Lung (tissue), 12 donors: ENCODE results near the gene OR2T11. TPM values are rescaled to one million over a fixed set of nuclear protein-coding genes. Genes with fewer than 3 reads are reported as not detected.

Source experiments
- ATAC-seq: fragments of 200-7000 bp; cut with Tn5 transposase; one replicate; pipeline ENCODE4 v1.9.1; 2020; ENCODE audit warnings: moderate number of reproducible peaks; ENCODE audit not compliant: insufficient read depth, low FRiP score
- DNase-seq, 3 donors: peaks; one replicate each; pipeline ENCODE4 v3.0.0-alpha.2; 2013 to 2017
- H3K27ac ChIP-seq, 2 donors: one replicate each; pipeline ENCODE4 v1.5.1; 2013; ENCODE audit warnings: mild to moderate bottlenecking in 2 of 2, moderate library complexity in 2 of 2, control low read depth in 1 of 2, inconsistent platforms in 1 of 2, low read depth in 1 of 2, low read length in 1 of 2
- H3K27me3 ChIP-seq, 3 donors: one replicate each; pipeline ENCODE4 v1.5.1; 2013; ENCODE audit warnings: low read length in 2 of 3; ENCODE audit not compliant: control insufficient read depth in 3 of 3, insufficient read depth in 3 of 3
- H3K36me3 ChIP-seq, 4 donors: one replicate each; pipeline ENCODE4 v1.5.1; 2013; ENCODE audit warnings: low read length in 4 of 4, mild to moderate bottlenecking in 1 of 4, moderate library complexity in 1 of 4; ENCODE audit not compliant: control insufficient read depth in 4 of 4, insufficient read depth in 4 of 4
- H3K4me1 ChIP-seq, 5 donors: one replicate each; pipeline ENCODE4 v1.5.1; 2013; ENCODE audit warnings: low read length in 5 of 5, mild to moderate bottlenecking in 2 of 5, moderate library complexity in 1 of 5; ENCODE audit not compliant: control insufficient read depth in 5 of 5, insufficient read depth in 5 of 5
- H3K4me3 ChIP-seq: one replicate; pipeline ENCODE4 v1.5.1; 2013; ENCODE audit warnings: mild to moderate bottlenecking, control low read depth, moderate library complexity
- H3K9ac ChIP-seq, 2 donors: one replicate each; pipeline ENCODE4 v1.5.1; 2013; ENCODE audit warnings: low read length in 2 of 2, control low read depth in 1 of 2; ENCODE audit not compliant: insufficient read depth in 1 of 2
- H3K9me3 ChIP-seq, 4 donors: one replicate each; pipeline ENCODE4 v1.5.1; 2013; ENCODE audit warnings: low read length in 3 of 4, mild to moderate bottlenecking in 1 of 4, moderate library complexity in 1 of 4; ENCODE audit not compliant: control insufficient read depth in 4 of 4, insufficient read depth in 3 of 4
- WGBS, 2 donors: extraction: QIAGEN DNeasy Blood & Tissue Kit; methylation state at CpG; one replicate each; pipeline ENCODE4 v1.1.7; 2013; 5-methylcytosine and 5-hydroxymethylcytosine counted together
- polyA plus RNA-seq, 2 donors: library from polyadenylated mRNA; stranded (reverse); fragments of 200-250 nt; gene quantifications; one replicate each; pipeline ENCODE4 v1.2.1, GENCODE V29; 2013
- total RNA-seq, 2 donors: library from RNA; depleted of rRNA in 1 of 2; stranded (reverse); fragments of >200 nt in 1 of 2; gene quantifications; one replicate each; pipeline ENCODE4 v1.2.1, GENCODE V29; 2014 to 2021
- TF ChIP-seq, protein P1 (sequence below): IDR thresholded peaks from 2 replicates; pipeline ENCODE4 v1.5.1; 2012; ENCODE audit warnings: mild to moderate bottlenecking; ENCODE audit errors: control extremely low read depth, extremely low read depth
- donor health status: control.
- donor health status: control.
- donor health status: Bipolar disorder and iron deficiency.
- donor health status: healthy.
- donor health status: DM: yes; HTN: yes; CAD: no.

OR2T11 gene
- total and polyA plus RNA-seq, 4 donors: not detected

GRCh38 chr1:248610301-248610700, 24.6 kb downstream of the OR2T11 start:
- Histone ChIP-seq H3K4me1 (no peaks in the 10 kb centered on the region), H3K9ac (no peak overlapping the region), H3K9me3 (no peaks in the 10 kb centered on the region), H3K4me3 (no peak overlapping the region), H3K27ac (no peak overlapping the region), H3K27me3 (no peaks in the 10 kb centered on the region), H3K36me3 (no peaks in the 10 kb centered on the region)
- ATAC-seq (no peak), DNase-seq (no peak)
- TF ChIP-seq, protein P1, sequence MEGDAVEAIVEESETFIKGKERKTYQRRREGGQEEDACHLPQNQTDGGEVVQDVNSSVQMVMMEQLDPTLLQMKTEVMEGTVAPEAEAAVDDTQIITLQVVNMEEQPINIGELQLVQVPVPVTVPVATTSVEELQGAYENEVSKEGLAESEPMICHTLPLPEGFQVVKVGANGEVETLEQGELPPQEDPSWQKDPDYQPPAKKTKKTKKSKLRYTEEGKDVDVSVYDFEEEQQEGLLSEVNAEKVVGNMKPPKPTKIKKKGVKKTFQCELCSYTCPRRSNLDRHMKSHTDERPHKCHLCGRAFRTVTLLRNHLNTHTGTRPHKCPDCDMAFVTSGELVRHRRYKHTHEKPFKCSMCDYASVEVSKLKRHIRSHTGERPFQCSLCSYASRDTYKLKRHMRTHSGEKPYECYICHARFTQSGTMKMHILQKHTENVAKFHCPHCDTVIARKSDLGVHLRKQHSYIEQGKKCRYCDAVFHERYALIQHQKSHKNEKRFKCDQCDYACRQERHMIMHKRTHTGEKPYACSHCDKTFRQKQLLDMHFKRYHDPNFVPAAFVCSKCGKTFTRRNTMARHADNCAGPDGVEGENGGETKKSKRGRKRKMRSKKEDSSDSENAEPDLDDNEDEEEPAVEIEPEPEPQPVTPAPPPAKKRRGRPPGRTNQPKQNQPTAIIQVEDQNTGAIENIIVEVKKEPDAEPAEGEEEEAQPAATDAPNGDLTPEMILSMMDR: no peak
- 52 to 61% methylated on average over 3 of the region's 3 CpGs for WGBS, 2 donors

- no peak for ATAC-seq
Measured at GRCh38 chr1:248599396-248599795, 35.5 kb downstream of the OR2T11 start.

GRCh38 chr1:248597589-248597988, 37.3 kb downstream of the OR2T11 start, which contains the start of gene OR2T10:
Gene OR2T10, minus strand, starts transcription at chr1:248597700. Its CDS starts 3,932 bp downstream, at chr1:248593768.
- TF ChIP-seq, protein P1: no peak
- no peak for DNase-seq
- no peak within 1 kb of the TSS for H3K4me3 ChIP-seq

More at GRCh38 chr1:248599396-248599795, 35.5 kb downstream of the OR2T11 start:
- no peaks in the 10 kb centered on the region for H3K27me3 ChIP-seq
- H3K4me1 ChIP-seq: no peaks in the 10 kb centered on the region
- TF ChIP-seq, protein P1: no peak
- H3K9ac ChIP-seq: no peak overlapping the region
- no peaks in the 10 kb centered on the region for H3K9me3 ChIP-seq
- WGBS, 2 donors: 78 to 92% methylated on average over 8 of the region's 8 CpGs
- no peak overlapping the region for H3K27ac ChIP-seq
- no peak for DNase-seq
- no peaks in the 10 kb centered on the region for H3K36me3 ChIP-seq
- H3K4me3 ChIP-seq: no peak overlapping the region

DNA sequence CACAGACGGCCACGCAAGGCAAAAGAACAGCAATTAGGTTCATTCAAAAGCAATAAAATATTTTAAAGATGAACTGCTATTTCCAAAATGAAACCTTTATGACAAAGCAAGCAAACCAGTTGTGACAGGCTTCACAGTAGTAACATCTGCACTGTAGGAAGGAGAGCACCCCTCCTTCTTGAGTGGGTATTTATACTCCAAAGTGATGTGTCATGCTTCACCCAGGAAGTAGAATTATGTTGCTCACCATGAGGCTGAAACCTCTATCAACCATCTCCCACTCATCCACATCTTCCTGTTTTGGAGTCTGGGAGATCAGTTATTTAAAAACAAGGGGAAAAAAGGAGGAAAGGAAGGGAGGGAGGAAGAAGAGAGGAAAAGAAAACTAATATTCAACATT, 38.3 kb downstream of the OR2T11 start:
- Histone ChIP-seq H3K9ac (no peak overlapping the region), H3K9me3 (peaks cover 0 to 3% (median 0%) of the 10 kb centered on the region in 4 donors), H3K4me3 (no peak overlapping the region), H3K27me3 (no peaks in the 10 kb centered on the region), H3K4me1 (no peaks in the 10 kb centered on the region), H3K36me3 (no peaks in the 10 kb centered on the region), H3K27ac (no peak overlapping the region)
- no peak for DNase-seq
- 77 to 78% methylated on average over 2 of the region's 2 CpGs for WGBS, 2 donors
- ATAC-seq: no peak
- TF ChIP-seq, protein P1: no peak

More at GRCh38 chr1:248597589-248597988, 37.3 kb downstream of the OR2T11 start, which contains the start of gene OR2T10:
- H3K27me3 ChIP-seq: no peaks in the 10 kb centered on the region
- no peak within 1 kb of the TSS for H3K9ac ChIP-seq
- no peaks in the 10 kb centered on the region for H3K4me1 ChIP-seq
- WGBS, 2 donors: 84 to 90% methylated on average over 6 of the region's 6 CpGs
- no peak within 1 kb of the TSS for H3K27ac ChIP-seq
- ATAC-seq: no peak
- no peaks in the 10 kb centered on the region for H3K36me3 ChIP-seq
- H3K9me3 ChIP-seq: peaks cover 0 to 3% (median 0%) of the 10 kb centered on the region in 4 donors
